Activated B cell treated with CpG ODN at 0.5 μM for 24 hours (primary cell): Measurements from ENCODE around the gene SLC12A4. TPM values are rescaled to one million over a fixed set of nuclear protein-coding genes. Genes with fewer than 3 reads are reported as not detected.
"Not testable (repeated sequence)": the region's sequence is repeated elsewhere in the genome, so short reads cannot be mapped to it uniquely, and the experiment has no call there.

Source experiments
- ATAC-seq: fragments of 200-7000 bp; cut with Tn5 transposase; one replicate; pipeline ENCODE4 v1.10.0; 2021; ENCODE audit warnings: low read depth, mild to moderate bottlenecking, moderate library complexity
- CTCF ChIA-PET: fragments of 350-600 bp; sonication (Branson Sonifier 250); formaldehyde crosslinking; loops from one replicate; lab custom pipeline; 2021; ENCODE audit warnings: antibody characterized with exemption; lab: Charles Lee
- POLR2A ChIA-PET: fragments of 350-600 bp; sonication (Branson Sonifier 250); formaldehyde crosslinking; loops from one replicate; lab custom pipeline; 2021; ENCODE audit warnings: antibody characterized with exemption; lab: Charles Lee
- DNase-seq: peaks from one replicate; pipeline ENCODE4 v3.0.0; 2022
- H3K27ac Mint-ChIP-seq: one replicate; pipeline ENCODE4 v1.8.0; 2020; ENCODE audit warnings: mixed read lengths
- H3K27me3 Mint-ChIP-seq: one replicate; pipeline ENCODE4 v1.8.0; 2021; ENCODE audit warnings: mixed read lengths
- H3K36me3 Mint-ChIP-seq: one replicate; pipeline ENCODE4 v1.8.0; 2021; ENCODE audit warnings: low read depth, mixed read lengths
- H3K4me1 Mint-ChIP-seq: one replicate; pipeline ENCODE4 v1.8.0; 2021; ENCODE audit warnings: mixed read lengths
- H3K4me3 Mint-ChIP-seq: one replicate; pipeline ENCODE4 v1.8.0; 2020; ENCODE audit warnings: mild to moderate bottlenecking, mixed read lengths
- H3K9me3 Mint-ChIP-seq: one replicate; pipeline ENCODE4 v1.8.0; 2020; ENCODE audit warnings: mixed read lengths
- CTCF ChIP-seq: fragments of 200-600 bp; IDR thresholded peaks from one replicate; pipeline ENCODE4 v1.8.0; 2022; ENCODE audit warnings: antibody characterized with exemption, mild to moderate bottlenecking
- intact Hi-C: fragments of 100-400 bp; cut with micrococcal nuclease; formaldehyde crosslinking; loops from one replicate; pipeline ENCODE4 v1.15.1; 2024
- total RNA-seq: library from RNA; stranded (reverse); gene quantifications from 2 replicates; pipeline ENCODE4 v1.2.3, GENCODE V29; 2022

Gene SLC12A4
- total RNA-seq, 1 donor from 2014 or later = 37.9 TPM

GRCh38 chr16:67977469-67978227 is 9.2 kb upstream of the SLC12A4 start:
- Mint-ChIP-seq H3K4me3 (no peak overlapping the region), H3K27ac (no peak overlapping the region), H3K9me3 (no peaks in the 10 kb centered on the region), H3K36me3 (no peaks in the 10 kb centered on the region), H3K27me3 (no peaks in the 10 kb centered on the region), H3K4me1 (peaks cover 10% of the 10 kb centered on the region)
- POLR2A ChIA-PET = no interaction called here
- DNase-seq (no peak), ATAC-seq (no peak)
- TF ChIP-seq CTCF = no peak
- intact Hi-C loops = no loop called here
- CTCF ChIA-PET = no interaction called here

- DNase-seq (no peak), ATAC-seq (no peak)
- POLR2A ChIA-PET = interaction anchor here (0.6 kb wide), 1 partner anchor 59 kb away, joined by 3 read pairs; no protein-coding TSS in a partner anchor
- Mint-ChIP-seq H3K27ac (no peak overlapping the region), H3K27me3 (no peaks in the 10 kb centered on the region), H3K4me1 (peaks cover 8% of the 10 kb centered on the region), H3K4me3 (no peak overlapping the region), H3K36me3 (no peaks in the 10 kb centered on the region), H3K9me3 (no peaks in the 10 kb centered on the region)
- intact Hi-C loops = no loop called here
- CTCF ChIA-PET = no interaction called here
- no peak for TF ChIP-seq CTCF
These were observed 8.6 kb upstream of the SLC12A4 start for GRCh38 chr16:67977005-67977404.

- CTCF ChIA-PET = no interaction called here
- Mint-ChIP-seq H3K9me3 (no peaks in the 10 kb centered on the region), H3K4me1 (peaks cover 8% of the 10 kb centered on the region), H3K27ac (no peak overlapping the region), H3K4me3 (no peak overlapping the region), H3K27me3 (no peaks in the 10 kb centered on the region), H3K36me3 (no peaks in the 10 kb centered on the region)
- intact Hi-C loops = no loop called here
- no peak for ATAC-seq
- no peak for DNase-seq
- POLR2A ChIA-PET = no interaction called here
- no peak for TF ChIP-seq CTCF
These were observed 7.8 kb upstream of the SLC12A4 start for GRCh38 chr16:67976205-67976604.

GRCh38 chr16:67975321-67976105 is 7.1 kb upstream of the SLC12A4 start:
- peaks cover 8% of the 10 kb centered on the region for H3K4me1 Mint-ChIP-seq
- no peak for ATAC-seq
- POLR2A ChIA-PET = interaction anchor here (0.9 kb wide), 1 partner anchor 9 kb away, joined by 3 read pairs; no protein-coding TSS in a partner anchor

GRCh38 chr16:67972285-67972684 is 3.8 kb upstream of the SLC12A4 start:
- H3K27ac Mint-ChIP-seq, H3K9me3 Mint-ChIP-seq: not testable (repeated sequence)
- POLR2A ChIA-PET = interaction anchor here (0.6 to 1.6 kb wide), 3 partner anchors 13 to 16 kb away, joined by 3 to 5 read pairs (median 5); no protein-coding TSS in a partner anchor

More at GRCh38 chr16:67975321-67976105, 7.1 kb upstream of the SLC12A4 start:
- no peak overlapping the region for H3K4me3 Mint-ChIP-seq
- no peak for TF ChIP-seq CTCF
- intact Hi-C loops = no loop called here
- DNase-seq = no peak
- H3K27me3 Mint-ChIP-seq = no peaks in the 10 kb centered on the region
- no peaks in the 10 kb centered on the region for H3K9me3 Mint-ChIP-seq
- no peaks in the 10 kb centered on the region for H3K36me3 Mint-ChIP-seq
- H3K27ac Mint-ChIP-seq = no peak overlapping the region
- CTCF ChIA-PET = no interaction called here

More at GRCh38 chr16:67972285-67972684, 3.8 kb upstream of the SLC12A4 start:
- H3K27me3 Mint-ChIP-seq, H3K4me3 Mint-ChIP-seq, ATAC-seq, intact Hi-C loops, DNase-seq, H3K36me3 Mint-ChIP-seq: not testable (repeated sequence)
- peaks cover 21% of the 10 kb centered on the region for H3K4me1 Mint-ChIP-seq
- CTCF ChIA-PET = interaction anchor here (0.9 kb wide), 1 partner anchor 68 kb away, joined by 3 read pairs; no protein-coding TSS in a partner anchor
